Measurements from ENCODE around the gene MACC1.

DNA sequence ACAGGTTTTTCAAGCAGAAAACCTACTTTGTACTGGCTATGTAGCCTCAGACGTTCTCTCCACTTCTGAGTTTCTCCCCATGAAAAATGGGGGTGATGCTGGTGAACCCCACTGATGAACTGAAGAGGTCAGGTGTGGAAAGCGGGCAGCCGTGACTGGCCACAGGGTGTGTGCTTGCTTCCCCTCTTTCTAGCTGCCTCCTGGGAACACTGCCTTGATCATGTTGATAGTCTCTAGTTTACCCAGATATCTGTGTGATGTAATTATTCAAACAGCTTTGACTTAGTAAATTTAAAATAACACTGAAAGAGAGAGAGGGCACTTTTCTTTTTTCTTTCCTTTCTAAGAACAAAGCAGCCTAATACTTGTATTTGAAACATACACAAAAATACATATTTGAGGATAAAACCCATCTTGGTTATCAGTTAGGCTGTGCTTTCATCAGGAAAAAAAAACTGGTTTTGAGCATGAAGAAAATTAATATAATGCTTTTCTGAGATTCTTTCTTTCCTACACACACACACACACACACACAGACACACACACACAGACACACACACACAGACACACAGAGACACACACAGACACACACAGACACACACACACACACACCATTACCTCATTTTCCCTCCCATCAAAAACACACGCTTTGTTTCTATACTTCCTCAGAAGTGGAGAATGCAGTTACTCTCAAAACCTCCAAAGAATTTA, 76.7 kb downstream of the MACC1 start:
- TF ChIP-seq, protein P1, sequence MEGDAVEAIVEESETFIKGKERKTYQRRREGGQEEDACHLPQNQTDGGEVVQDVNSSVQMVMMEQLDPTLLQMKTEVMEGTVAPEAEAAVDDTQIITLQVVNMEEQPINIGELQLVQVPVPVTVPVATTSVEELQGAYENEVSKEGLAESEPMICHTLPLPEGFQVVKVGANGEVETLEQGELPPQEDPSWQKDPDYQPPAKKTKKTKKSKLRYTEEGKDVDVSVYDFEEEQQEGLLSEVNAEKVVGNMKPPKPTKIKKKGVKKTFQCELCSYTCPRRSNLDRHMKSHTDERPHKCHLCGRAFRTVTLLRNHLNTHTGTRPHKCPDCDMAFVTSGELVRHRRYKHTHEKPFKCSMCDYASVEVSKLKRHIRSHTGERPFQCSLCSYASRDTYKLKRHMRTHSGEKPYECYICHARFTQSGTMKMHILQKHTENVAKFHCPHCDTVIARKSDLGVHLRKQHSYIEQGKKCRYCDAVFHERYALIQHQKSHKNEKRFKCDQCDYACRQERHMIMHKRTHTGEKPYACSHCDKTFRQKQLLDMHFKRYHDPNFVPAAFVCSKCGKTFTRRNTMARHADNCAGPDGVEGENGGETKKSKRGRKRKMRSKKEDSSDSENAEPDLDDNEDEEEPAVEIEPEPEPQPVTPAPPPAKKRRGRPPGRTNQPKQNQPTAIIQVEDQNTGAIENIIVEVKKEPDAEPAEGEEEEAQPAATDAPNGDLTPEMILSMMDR (conservative IDR thresholded peaks at IDR 0.05) = no peak
- TF ChIP-seq ZFX (IDR thresholded peaks at IDR 0.05) = no peak

All from C4-2B (cell line).